Activated CD8-positive, alpha-beta memory T cell treated with anti-CD3 and anti-CD28 coated beads for 24 hours (primary cell): Measurements from ENCODE around the gene MID1.

Experiments
- DNase-seq: peaks from one replicate; pipeline ENCODE4 v3.0.0-alpha.2; 2020

Gene MID1

GRCh38 chrX:10423716-10424115 is 196.7 kb downstream of the MID1 start:
- no peak for DNase-seq

GRCh38 chrX:10420134-10420533 is 200.3 kb downstream of the MID1 start:
- DNase-seq = no peak

- no peak for DNase-seq
Observed at GRCh38 chrX:10416424-10416823, 204.0 kb downstream of the MID1 start.

- no peak for DNase-seq
Observed at GRCh38 chrX:10415306-10416001, 204.9 kb downstream of the MID1 start.

- no peak for DNase-seq
Observed at GRCh38 chrX:10414862-10415261, 205.5 kb downstream of the MID1 start.

- DNase-seq = no peak
Observed at GRCh38 chrX:10414156-10414824, 206.1 kb downstream of the MID1 start.

- no peak for DNase-seq
Observed at GRCh38 chrX:10404436-10404835, 215.9 kb downstream of the MID1 start.

GRCh38 chrX:10401239-10401638 is 219.1 kb downstream of the MID1 start:
- no peak for DNase-seq

GRCh38 chrX:10399043-10399741 is 221.2 kb downstream of the MID1 start:
- no peak for DNase-seq

GRCh38 chrX:10398215-10398614 is 222.2 kb downstream of the MID1 start:
- no peak for DNase-seq

GRCh38 chrX:10397349-10397748 is 223.0 kb downstream of the MID1 start:
- DNase-seq = no peak

- DNase-seq = no peak
Observed at GRCh38 chrX:10395643-10396042, 224.7 kb downstream of the MID1 start.
